ENCODE data around the gene NOB1.

Gene NOB1

GRCh38 chr16:69773260-69773947 lies 18.7 kb upstream of the NOB1 start:
- ChIA-PET POLR2A (interaction anchor here (0.7 kb wide), 1 partner anchor 14 kb away, joined by 3 read pairs; no protein-coding TSS in a partner anchor), CTCF (interaction anchor here (1.1 to 1.8 kb wide), 2 partner anchors 20 to 35 kb away, joined by 3 read pairs; no protein-coding TSS in a partner anchor)
- 90% methylated on average over 2 of the region's 6 CpGs for WGBS (ENCODE audit: insufficient coverage)
- no peak for DNase-seq
- Histone ChIP-seq H3K4me1 (ENCODE audit: control extremely low read depth in 1 of 4, control insufficient read depth in 4 of 4, insufficient read depth in 4 of 4, low read length in 3 of 4) (peaks cover 0 to 6% (median 5%) of the 10 kb centered on the region in 4 experiments), H3K9me3 (ENCODE audit: control extremely low read depth in 1 of 5, control insufficient read depth in 4 of 5, insufficient read depth in 2 of 5, low read depth in 1 of 5, low read length in 4 of 5) (peaks cover 4 to 17% (median 9%) of the 10 kb centered on the region in 5 experiments), H3K4me3 (ENCODE audit: control insufficient read depth in 1 of 7, extremely low read depth in 1 of 7, insufficient read depth in 4 of 7, low read depth in 2 of 7, low read length in 6 of 7) (no peak overlapping the region), H3K36me3 (ENCODE audit: control insufficient read depth in 4 of 4, insufficient read depth in 4 of 4, low read length in 3 of 4) (peaks cover 4 to 11% (median 7%) of the 10 kb centered on the region in 4 experiments), H3K27ac (ENCODE audit: insufficient read depth in 1 of 2, low read depth in 1 of 2, low read length in 2 of 2, poor library complexity in 1 of 2, severe bottlenecking in 2 of 2) (no peak overlapping the region), H3K27me3 (replicated peaks in 2 of 5; ENCODE audit: control insufficient read depth in 4 of 5, insufficient read depth in 5 of 5, low read length in 4 of 5) (no peaks in the 10 kb centered on the region)

- CTCF ChIA-PET: interaction anchor here (0.6 to 1.5 kb wide), 3 partner anchors 10 to 514 kb away, joined by 3 to 6 read pairs (median 4); partner anchors contain the start of gene NOB1
- POLR2A ChIA-PET: no interaction called here
- WGBS (ENCODE audit: insufficient coverage): no CpG with 5 or more reads among the region's 2 CpGs
- H3K27ac ChIP-seq (ENCODE audit: insufficient read depth in 1 of 2, low read depth in 1 of 2, low read length in 2 of 2, poor library complexity in 1 of 2, severe bottlenecking in 2 of 2): no peak overlapping the region
- H3K9me3 ChIP-seq (ENCODE audit: control extremely low read depth in 1 of 5, control insufficient read depth in 4 of 5, insufficient read depth in 2 of 5, low read depth in 1 of 5, low read length in 4 of 5): peaks cover 4 to 17% (median 9%) of the 10 kb centered on the region in 5 experiments
- H3K27me3 ChIP-seq (replicated peaks in 2 of 5; ENCODE audit: control insufficient read depth in 4 of 5, insufficient read depth in 5 of 5, low read length in 4 of 5): no peaks in the 10 kb centered on the region
- no peak for DNase-seq
- H3K36me3 ChIP-seq (ENCODE audit: control insufficient read depth in 4 of 4, insufficient read depth in 4 of 4, low read length in 3 of 4): peaks cover 4 to 11% (median 5%) of the 10 kb centered on the region in 4 experiments
- H3K4me1 ChIP-seq (ENCODE audit: control extremely low read depth in 1 of 4, control insufficient read depth in 4 of 4, insufficient read depth in 4 of 4, low read length in 3 of 4): peaks cover 0 to 6% (median 5%) of the 10 kb centered on the region in 4 experiments
- H3K4me3 ChIP-seq (ENCODE audit: control insufficient read depth in 1 of 7, extremely low read depth in 1 of 7, insufficient read depth in 4 of 7, low read depth in 2 of 7, low read length in 6 of 7): no peak overlapping the region
Observed at GRCh38 chr16:69771651-69771967, 16.9 kb upstream of the NOB1 start.

- Histone ChIP-seq H3K27ac (ENCODE audit: insufficient read depth in 1 of 2, low read depth in 1 of 2, low read length in 2 of 2, poor library complexity in 1 of 2, severe bottlenecking in 2 of 2) (no peak overlapping the region), H3K4me3 (ENCODE audit: control insufficient read depth in 1 of 7, extremely low read depth in 1 of 7, insufficient read depth in 4 of 7, low read depth in 2 of 7, low read length in 6 of 7) (no peak overlapping the region), H3K4me1 (ENCODE audit: control extremely low read depth in 1 of 4, control insufficient read depth in 4 of 4, insufficient read depth in 4 of 4, low read length in 3 of 4) (peaks cover 0 to 13% (median 8%) of the 10 kb centered on the region in 4 experiments), H3K36me3 (ENCODE audit: control insufficient read depth in 4 of 4, insufficient read depth in 4 of 4, low read length in 3 of 4) (peaks cover 0 to 4% (median 0%) of the 10 kb centered on the region in 4 experiments), H3K9me3 (ENCODE audit: control extremely low read depth in 1 of 5, control insufficient read depth in 4 of 5, insufficient read depth in 2 of 5, low read depth in 1 of 5, low read length in 4 of 5) (peaks cover 0 to 2% (median 0%) of the 10 kb centered on the region in 5 experiments), H3K27me3 (replicated peaks in 2 of 5; ENCODE audit: control insufficient read depth in 4 of 5, insufficient read depth in 5 of 5, low read length in 4 of 5) (no peaks in the 10 kb centered on the region)
- DNase-seq: no peak
- ChIA-PET POLR2A (no interaction called here), CTCF (interaction anchor here (1.6 kb wide), 1 partner anchor 15 kb away, joined by 4 read pairs; no protein-coding TSS in a partner anchor)
- no CpG with 5 or more reads among the region's 2 CpGs for WGBS (ENCODE audit: insufficient coverage)
Observed at GRCh38 chr16:69769404-69769803, 14.7 kb upstream of the NOB1 start.

- POLR2A ChIA-PET: no interaction called here
- no peak for DNase-seq
- H3K27ac ChIP-seq (ENCODE audit: insufficient read depth in 1 of 2, low read depth in 1 of 2, low read length in 2 of 2, poor library complexity in 1 of 2, severe bottlenecking in 2 of 2): no peak overlapping the region
Observed at GRCh38 chr16:69768666-69769065, 13.9 kb upstream of the NOB1 start.

GRCh38 chr16:69767459-69768229 lies 12.9 kb upstream of the NOB1 start:
- ChIA-PET CTCF (interaction anchor here (1.6 to 2.9 kb wide), 2 partner anchors 13 to 17 kb away, joined by 4 to 8 read pairs; partner anchors contain the start of gene NOB1), POLR2A (no interaction called here)
- no peak for DNase-seq
- no peak overlapping the region for H3K27ac ChIP-seq (ENCODE audit: insufficient read depth in 1 of 2, low read depth in 1 of 2, low read length in 2 of 2, poor library complexity in 1 of 2, severe bottlenecking in 2 of 2)
- H3K27me3 ChIP-seq (replicated peaks in 2 of 5; ENCODE audit: control insufficient read depth in 4 of 5, insufficient read depth in 5 of 5, low read length in 4 of 5): no peaks in the 10 kb centered on the region
- peaks cover 7 to 16% (median 11%) of the 10 kb centered on the region in 4 experiments for H3K4me1 ChIP-seq (ENCODE audit: control extremely low read depth in 1 of 4, control insufficient read depth in 4 of 4, insufficient read depth in 4 of 4, low read length in 3 of 4)
- no peak overlapping the region for H3K4me3 ChIP-seq (ENCODE audit: control insufficient read depth in 1 of 7, extremely low read depth in 1 of 7, insufficient read depth in 4 of 7, low read depth in 2 of 7, low read length in 6 of 7)
- no peaks in the 10 kb centered on the region for H3K9me3 ChIP-seq (ENCODE audit: control extremely low read depth in 1 of 5, control insufficient read depth in 4 of 5, insufficient read depth in 2 of 5, low read depth in 1 of 5, low read length in 4 of 5)
- WGBS (ENCODE audit: insufficient coverage): 98% methylated on average over 4 of the region's 5 CpGs
- peaks cover 0 to 4% (median 0%) of the 10 kb centered on the region in 4 experiments for H3K36me3 ChIP-seq (ENCODE audit: control insufficient read depth in 4 of 4, insufficient read depth in 4 of 4, low read length in 3 of 4)

More at GRCh38 chr16:69768666-69769065, 13.9 kb upstream of the NOB1 start:
- no peaks in the 10 kb centered on the region for H3K9me3 ChIP-seq (ENCODE audit: control extremely low read depth in 1 of 5, control insufficient read depth in 4 of 5, insufficient read depth in 2 of 5, low read depth in 1 of 5, low read length in 4 of 5)
- peaks cover 0 to 4% (median 0%) of the 10 kb centered on the region in 4 experiments for H3K36me3 ChIP-seq (ENCODE audit: control insufficient read depth in 4 of 4, insufficient read depth in 4 of 4, low read length in 3 of 4)
- CTCF ChIA-PET: interaction anchor here (1.6 kb wide), 1 partner anchor 16 kb away, joined by 4 read pairs; no protein-coding TSS in a partner anchor
- H3K4me3 ChIP-seq (ENCODE audit: control insufficient read depth in 1 of 7, extremely low read depth in 1 of 7, insufficient read depth in 4 of 7, low read depth in 2 of 7, low read length in 6 of 7): no peak overlapping the region
- H3K27me3 ChIP-seq (replicated peaks in 2 of 5; ENCODE audit: control insufficient read depth in 4 of 5, insufficient read depth in 5 of 5, low read length in 4 of 5): no peaks in the 10 kb centered on the region
- peaks cover under 1 to 16% (median 9%) of the 10 kb centered on the region in 4 experiments for H3K4me1 ChIP-seq (ENCODE audit: control extremely low read depth in 1 of 4, control insufficient read depth in 4 of 4, insufficient read depth in 4 of 4, low read length in 3 of 4)
- WGBS (ENCODE audit: insufficient coverage): 98% methylated on average over 4 of the region's 6 CpGs

GRCh38 chr16:69763599-69763942 lies 8.8 kb upstream of the NOB1 start:
- Histone ChIP-seq H3K36me3 (ENCODE audit: control insufficient read depth in 4 of 4, insufficient read depth in 4 of 4, low read length in 3 of 4) (peaks cover 0 to 4% (median 0%) of the 10 kb centered on the region in 4 experiments), H3K27me3 (replicated peaks in 2 of 5; ENCODE audit: control insufficient read depth in 4 of 5, insufficient read depth in 5 of 5, low read length in 4 of 5) (no peaks in the 10 kb centered on the region), H3K4me3 (ENCODE audit: control insufficient read depth in 1 of 7, extremely low read depth in 1 of 7, insufficient read depth in 4 of 7, low read depth in 2 of 7, low read length in 6 of 7) (peak overlapping the region in 5 of 7 experiments; percentile 90 to 99 (median 98)), H3K4me1 (ENCODE audit: control extremely low read depth in 1 of 4, control insufficient read depth in 4 of 4, insufficient read depth in 4 of 4, low read length in 3 of 4) (peaks cover 10 to 20% (median 15%) of the 10 kb centered on the region in 4 experiments), H3K27ac (ENCODE audit: insufficient read depth in 1 of 2, low read depth in 1 of 2, low read length in 2 of 2, poor library complexity in 1 of 2, severe bottlenecking in 2 of 2) (peak overlapping the region in 1 of 2 experiments; percentile 95), H3K9me3 (ENCODE audit: control extremely low read depth in 1 of 5, control insufficient read depth in 4 of 5, insufficient read depth in 2 of 5, low read depth in 1 of 5, low read length in 4 of 5) (no peaks in the 10 kb centered on the region)
- CTCF ChIA-PET: interaction anchor here (1.0 kb wide), 2 partner anchors 9 to 23 kb away, joined by 3 read pairs; partner anchors contain the start of gene NOB1
- POLR2A ChIA-PET: interaction anchor here (0.7 kb wide), 1 partner anchor 9 kb away, joined by 3 read pairs; the partner anchor contains the start of gene NOB1
- WGBS (ENCODE audit: insufficient coverage): 33% methylated on average over 2 of the region's 5 CpGs
- DNase-seq: no peak
